ENCODE measurements around the gene PLEKHH2. TPM values are rescaled to one million over a fixed set of nuclear protein-coding genes. Genes with fewer than 3 reads are reported as not detected.
"Not testable (repeated sequence)": the region's sequence is repeated elsewhere in the genome, so short reads cannot be mapped to it uniquely, and the experiment has no call there.

PLEKHH2 gene
- total RNA-seq: 5.2 TPM
- long read RNA-seq, partial matches to known transcripts: 1 of 1 reads
- long read RNA-seq, other reads (novel, unspliced or antisense): 0 of 1 reads

DNA sequence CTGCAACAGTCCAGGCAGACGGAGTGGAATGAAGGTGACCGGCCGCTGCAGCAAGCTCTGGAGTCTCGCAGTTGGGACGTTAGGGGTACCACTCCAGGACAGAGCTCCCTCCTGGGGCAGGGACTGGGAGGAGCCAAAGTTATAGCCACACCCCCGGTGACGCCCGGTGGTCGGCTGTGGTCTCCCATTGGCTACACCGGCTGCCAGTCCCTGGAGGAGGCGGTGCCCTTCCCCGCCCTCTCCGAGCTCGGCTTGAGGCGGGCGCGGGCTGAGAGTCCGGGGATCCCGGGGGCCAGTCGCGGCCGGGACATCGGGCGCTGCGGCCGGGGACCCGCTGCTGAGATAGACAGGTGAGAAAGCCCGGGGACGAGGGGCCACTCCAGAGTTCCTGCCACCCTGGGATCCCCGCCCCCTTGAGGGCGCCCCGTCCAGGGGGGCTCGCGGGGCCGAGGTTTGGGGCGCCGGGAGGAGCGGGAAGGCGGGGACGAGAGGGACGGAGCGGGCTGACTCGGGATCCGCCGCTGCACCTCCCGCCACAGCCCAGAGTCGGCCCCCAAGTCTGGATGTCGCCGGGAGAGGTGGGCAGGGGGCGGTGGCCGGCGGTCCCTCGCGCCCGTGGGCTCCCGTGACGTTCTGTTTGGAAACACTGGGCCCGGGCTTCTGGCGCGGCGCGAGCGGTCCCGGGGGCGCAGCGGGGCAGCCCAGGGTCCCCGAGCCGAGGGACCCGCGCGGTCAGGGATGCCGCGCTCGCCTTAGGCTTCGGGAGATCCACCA lies at the start of gene PLEKHH2:
Gene PLEKHH2, plus strand, starts transcription at position 231 of the 774 bp plus-strand sequence. CDS start 7,414 bp downstream, outside the sequence.
- peak; percentile 93 for DNase-seq (ENCODE audit: low spot score)
- intact Hi-C loops (cut with DNase I): no loop called here

DNA sequence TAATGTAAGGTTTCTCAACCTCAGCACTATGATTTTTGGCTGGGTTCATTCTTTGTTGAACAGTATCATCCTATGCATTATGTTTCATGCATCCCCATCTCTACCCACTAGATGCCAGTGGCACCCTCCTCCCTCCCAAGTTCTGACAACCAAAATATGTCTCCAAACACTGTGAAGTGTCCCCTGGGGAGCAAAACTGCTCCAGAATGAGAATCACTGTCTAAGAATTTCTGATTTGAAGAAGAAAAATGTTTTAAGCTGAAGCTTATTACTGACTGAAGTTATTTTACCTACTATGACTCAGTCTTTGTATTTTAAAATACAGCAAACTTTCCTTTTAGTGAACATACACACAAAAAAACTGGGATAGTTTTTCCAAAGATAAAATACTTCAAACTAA lies 44.6 kb upstream of the PLEKHH2 start:
- intact Hi-C loops (cut with DNase I): no loop called here
- DNase-seq (ENCODE audit: low spot score): no peak

DNA sequence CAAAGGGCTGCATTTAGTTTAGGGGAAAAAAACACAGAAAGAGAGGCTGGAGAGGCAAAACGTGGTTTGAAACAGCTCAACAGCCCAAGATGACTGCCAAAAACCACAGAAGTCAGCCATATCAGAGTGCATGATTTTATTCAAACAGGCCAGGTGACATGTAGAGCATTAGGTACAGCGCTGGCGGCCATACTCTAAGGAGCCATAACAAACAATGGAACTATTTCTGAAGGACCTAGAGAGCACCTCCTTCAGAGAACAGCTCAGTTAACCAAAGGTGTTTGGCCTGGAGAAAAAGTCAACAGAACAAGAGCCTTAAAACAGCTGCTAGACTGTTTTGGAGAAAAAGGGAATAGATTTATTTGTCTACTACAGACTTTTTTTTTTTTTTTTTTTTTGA lies 43.8 kb upstream of the PLEKHH2 start:
- intact Hi-C loops (cut with DNase I): no loop called here

GRCh38 chr2:43594875-43595274 lies 42.2 kb upstream of the PLEKHH2 start:
- intact Hi-C loops (cut with DNase I): no loop called here
- DNase-seq (ENCODE audit: low spot score): no peak

More for the DNA sequence above, 43.8 kb upstream of the PLEKHH2 start:
- DNase-seq (ENCODE audit: low spot score): no peak

- peak; percentile 98 for DNase-seq (ENCODE audit: low spot score)
- intact Hi-C loops (cut with DNase I): no loop called here
These were observed 41.3 kb upstream of the PLEKHH2 start, which contains the start of gene THADA for GRCh38 chr2:43595603-43596412. TSS of gene THADA (minus strand) at chr2:43596038. CDS start at chr2:43592392, 3,646 bp downstream.

DNA sequence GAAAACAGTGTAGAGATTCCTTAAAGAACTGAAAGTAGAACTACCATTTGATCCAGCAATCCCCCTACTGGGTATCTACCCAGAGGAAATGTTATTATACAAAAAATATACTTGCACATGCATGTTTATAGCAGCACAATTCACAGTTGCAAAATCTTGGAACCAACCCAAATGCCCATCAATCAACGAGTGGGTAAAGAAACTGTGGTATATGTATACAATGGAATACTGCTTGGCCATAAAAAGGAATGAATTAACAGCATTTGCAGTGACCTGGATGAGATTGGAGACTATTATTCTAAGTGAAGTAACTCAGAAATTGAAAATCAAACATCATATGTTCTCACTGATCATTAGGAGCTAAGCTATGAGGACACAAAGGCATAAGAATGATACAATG lies 36.5 kb upstream of the PLEKHH2 start:
- DNase-seq (ENCODE audit: low spot score); intact Hi-C loops (cut with DNase I): not testable (repeated sequence)

DNA sequence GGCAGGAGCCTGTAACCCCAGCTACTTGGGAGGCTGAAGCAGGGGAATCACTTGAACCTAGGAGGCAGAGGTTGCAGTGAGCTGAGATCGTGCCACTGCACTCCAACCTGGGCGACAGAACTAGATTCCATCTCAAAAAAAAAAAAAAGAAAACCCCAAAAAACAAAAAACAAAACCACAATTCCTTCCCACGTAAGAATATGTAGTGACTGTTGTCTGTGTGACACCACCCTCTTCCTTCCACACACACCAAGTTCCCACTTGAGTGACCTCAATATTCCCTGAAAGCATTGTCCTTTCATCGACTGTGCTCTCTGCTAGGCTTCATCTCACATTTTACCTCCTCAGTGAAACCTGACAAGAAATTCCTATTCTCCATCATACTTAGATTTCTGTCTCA lies 32.4 kb upstream of the PLEKHH2 start:
- intact Hi-C loops (cut with DNase I): loop anchor here (5.0 kb wide), 1 partner anchor 777 kb away; no protein-coding TSS in a partner anchor
- no peak for DNase-seq (ENCODE audit: low spot score)

DNA sequence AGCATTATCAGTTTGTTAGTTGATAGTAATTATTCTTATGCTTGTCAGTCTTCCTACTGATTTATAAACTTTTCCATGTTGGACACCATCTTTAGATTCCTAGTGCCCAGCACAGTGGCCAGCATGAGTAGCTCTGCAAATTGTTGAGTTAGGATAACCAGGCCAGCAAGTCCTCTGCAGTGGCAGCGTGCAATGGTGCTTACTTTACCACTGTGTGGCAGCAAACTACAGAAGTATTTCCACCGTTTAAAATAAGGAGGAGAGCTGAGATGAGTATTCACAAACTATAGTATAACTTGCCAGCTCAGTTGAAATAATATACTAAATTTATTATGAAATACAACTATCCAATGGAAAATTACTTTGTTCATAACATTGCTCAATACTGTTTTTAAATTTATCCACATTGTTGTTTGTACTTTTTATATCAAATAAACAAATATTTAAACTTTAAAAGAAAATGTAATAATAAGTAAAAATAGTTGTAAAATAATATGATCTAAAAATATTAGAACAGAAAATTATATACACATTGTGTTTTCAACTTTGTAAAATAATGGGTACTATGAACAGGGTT lies 31.9 kb upstream of the PLEKHH2 start:
- no peak for DNase-seq (ENCODE audit: low spot score)
- intact Hi-C loops (cut with DNase I): loop anchor here (5.0 kb wide), 1 partner anchor 778 kb away; no protein-coding TSS in a partner anchor

GRCh38 chr2:43605851-43606250 lies 31.2 kb upstream of the PLEKHH2 start:
- DNase-seq (ENCODE audit: low spot score): no peak
- intact Hi-C loops (cut with DNase I): loop anchor here (5.0 kb wide), 1 partner anchor 779 kb away; no protein-coding TSS in a partner anchor

- intact Hi-C loops (cut with DNase I): loop anchor here (5.0 kb wide), 1 partner anchor 782 kb away; no protein-coding TSS in a partner anchor
- DNase-seq (ENCODE audit: low spot score): no peak
These were observed 27.7 kb upstream of the PLEKHH2 start for GRCh38 chr2:43609290-43609918.

DNA sequence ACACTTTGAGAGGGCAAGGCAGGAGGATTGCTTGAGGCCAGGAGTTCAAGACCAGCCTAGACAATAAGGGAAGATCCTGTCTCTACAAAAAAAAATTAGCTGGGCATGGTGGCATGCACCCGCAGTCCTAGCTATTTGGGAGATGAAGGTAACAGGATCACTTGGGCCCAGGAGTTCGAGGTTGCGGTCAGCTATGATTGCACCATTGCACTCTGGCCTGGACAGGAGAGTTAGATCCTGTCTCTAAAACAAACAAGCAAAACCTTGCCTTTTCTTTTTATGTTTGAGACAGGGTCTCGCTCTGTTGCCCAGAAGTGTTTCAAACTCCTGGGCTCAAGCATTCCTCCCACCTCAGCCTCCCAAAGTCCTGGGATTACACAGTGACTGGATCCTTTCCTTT lies 26.7 kb upstream of the PLEKHH2 start:
- no peak for DNase-seq (ENCODE audit: low spot score)
- intact Hi-C loops (cut with DNase I): loop anchor here (5.0 to 10.0 kb wide), 2 partner anchors 162 to 264 kb away; partner anchors contain the start of gene DYNC2LI1

DNA sequence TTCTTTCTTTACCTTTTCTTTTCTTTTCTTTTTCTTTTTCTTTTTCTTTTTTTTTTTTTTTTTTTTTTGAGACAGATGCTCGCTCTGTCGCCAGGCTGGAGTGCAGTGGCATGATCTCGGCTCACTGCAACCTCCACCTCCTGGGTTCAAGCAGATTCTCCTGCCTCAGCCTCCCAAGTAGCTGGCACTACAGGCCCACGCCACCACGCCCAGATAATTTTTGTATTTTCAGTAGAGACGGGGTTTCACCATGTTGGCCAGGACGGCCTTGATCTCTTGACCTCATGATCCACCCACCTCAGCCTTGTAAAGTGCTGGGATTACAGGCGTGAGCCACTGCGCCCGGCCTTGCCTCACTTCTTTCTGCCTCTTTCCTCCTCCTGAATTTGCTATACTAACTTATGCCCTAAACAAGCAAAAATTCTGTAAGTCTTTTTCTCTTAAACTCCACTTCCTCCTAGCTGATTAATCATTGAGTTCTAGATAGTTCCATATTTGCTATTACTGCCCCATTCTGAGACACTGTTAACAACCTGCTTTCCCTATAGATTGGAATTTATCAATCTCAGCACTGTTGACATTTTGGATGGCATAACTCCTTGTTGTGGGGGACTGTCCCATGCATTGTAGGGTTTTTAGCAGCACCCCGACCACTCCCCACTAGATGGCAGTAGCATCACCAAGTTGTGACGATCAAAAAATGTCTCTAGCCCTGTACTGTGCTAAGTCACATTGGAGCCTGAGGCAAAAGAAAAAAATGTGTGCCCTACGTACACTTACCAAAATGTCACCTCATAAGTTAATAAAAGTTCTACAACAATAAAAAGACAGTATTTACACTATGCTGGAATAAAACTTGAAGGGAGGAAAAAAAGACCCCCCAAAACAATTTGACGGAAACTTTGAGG lies 24.8 kb upstream of the PLEKHH2 start:
- DNase-seq (ENCODE audit: low spot score): no peak
- intact Hi-C loops (cut with DNase I): loop anchor here (5.0 to 10.0 kb wide), 2 partner anchors 160 to 263 kb away; partner anchors contain the start of gene DYNC2LI1

DNA sequence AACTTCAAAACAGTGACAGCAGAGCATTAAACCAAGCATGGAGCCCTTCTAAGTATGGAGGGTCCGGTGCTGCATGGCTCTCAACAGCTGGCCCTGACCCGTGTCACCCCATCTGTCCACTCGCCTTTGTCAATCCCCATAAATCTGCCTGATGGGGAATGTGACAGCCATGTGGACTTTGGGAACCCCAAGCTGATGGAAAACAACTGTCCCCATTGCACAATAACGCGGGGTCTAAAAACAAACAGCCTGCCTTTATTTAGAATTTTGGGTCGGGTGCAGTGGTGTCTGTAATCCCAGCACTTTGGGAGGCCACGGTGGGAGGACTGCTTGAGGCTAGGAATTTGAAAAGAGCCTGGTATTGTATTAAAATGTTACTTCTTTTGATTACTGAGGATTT lies 24.1 kb upstream of the PLEKHH2 start:
- intact Hi-C loops (cut with DNase I): loop anchor here (5.0 to 10.0 kb wide), 2 partner anchors 159 to 262 kb away; partner anchors contain the start of gene DYNC2LI1

DNA sequence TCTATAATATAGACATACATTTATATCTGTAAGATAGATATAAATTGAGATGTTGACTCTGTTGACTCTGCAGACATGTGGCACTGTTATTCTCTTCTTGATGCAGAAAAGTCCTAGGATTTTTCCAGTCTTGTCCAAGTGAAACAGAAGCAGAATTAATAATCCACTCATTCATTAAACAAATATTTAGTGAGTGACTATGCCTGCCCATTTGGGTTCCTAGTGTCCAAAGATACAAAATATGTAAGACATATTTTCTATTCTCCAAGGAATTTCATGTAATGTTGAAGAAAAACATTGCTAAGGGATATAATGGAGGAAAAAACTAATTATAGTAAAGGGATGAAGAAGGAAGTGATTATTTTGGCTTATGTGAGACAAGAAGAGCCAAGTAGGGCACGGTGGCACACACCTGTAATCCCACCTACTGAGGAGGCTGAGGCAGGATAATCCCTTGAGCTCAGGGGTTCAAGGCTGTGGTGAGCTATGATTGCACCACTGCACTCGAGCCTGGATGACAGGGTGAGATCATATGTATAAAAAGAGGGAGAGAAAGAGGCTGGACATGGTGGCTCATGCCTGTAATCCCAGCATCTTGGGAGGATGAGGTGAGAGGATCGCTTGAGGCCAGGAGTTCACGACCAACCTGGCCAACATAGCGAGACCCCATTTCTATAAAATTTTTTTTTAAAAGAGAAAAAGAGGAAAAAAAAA lies 19.9 kb upstream of the PLEKHH2 start:
- DNase-seq (ENCODE audit: low spot score): no peak
- intact Hi-C loops (cut with DNase I): loop anchor here (10.0 kb wide), 1 partner anchor 258 kb away; no protein-coding TSS in a partner anchor

More for the DNA sequence above, 24.1 kb upstream of the PLEKHH2 start:
- no peak for DNase-seq (ENCODE audit: low spot score)

DNA sequence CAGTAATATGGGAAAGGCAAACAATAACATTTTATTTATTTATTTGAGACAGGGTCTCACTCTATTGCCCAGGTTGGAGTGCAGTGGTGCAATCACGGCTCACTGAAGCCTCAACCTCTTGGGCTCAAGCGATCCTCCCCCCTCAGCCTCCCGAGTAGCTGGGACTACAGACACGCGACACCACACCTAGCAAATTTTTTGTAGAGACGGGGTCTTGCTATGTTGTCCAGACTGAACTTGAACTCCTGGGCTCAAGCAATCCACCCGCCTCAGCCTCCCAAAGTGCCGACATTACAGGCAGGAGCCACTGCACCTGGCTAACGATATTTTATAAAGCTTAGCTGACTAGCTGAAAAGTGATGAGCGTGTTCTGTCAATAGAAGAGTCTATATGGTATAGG lies 17.5 kb upstream of the PLEKHH2 start:
- DNase-seq (ENCODE audit: low spot score): no peak
- intact Hi-C loops (cut with DNase I): loop anchor here (10.0 kb wide), 1 partner anchor 255 kb away; no protein-coding TSS in a partner anchor

DNA sequence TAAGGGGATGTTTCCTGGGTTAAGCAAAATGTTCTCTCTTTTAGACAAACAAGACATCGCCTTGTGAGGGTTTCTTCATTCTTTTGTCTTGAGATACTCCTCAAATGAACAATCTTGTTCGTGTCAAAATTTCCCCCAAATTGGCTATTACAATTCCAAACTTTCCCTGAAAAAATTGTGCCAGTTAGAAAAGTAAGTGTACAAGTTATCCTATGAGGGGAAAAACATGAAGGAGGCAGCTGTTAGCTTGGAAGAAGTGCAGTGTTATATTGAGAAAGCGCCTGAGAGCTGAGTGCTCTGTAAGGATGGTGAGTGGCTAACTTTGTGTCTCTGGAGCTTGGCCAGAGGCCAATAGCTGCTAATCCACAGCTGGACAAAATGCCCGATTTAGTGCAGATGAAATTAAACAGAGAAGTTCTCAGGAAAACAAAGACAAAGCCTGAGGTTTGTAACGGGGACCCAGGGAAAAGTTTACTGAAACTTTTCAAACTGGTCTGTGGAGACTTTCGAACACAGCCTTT lies 14.1 kb upstream of the PLEKHH2 start:
- intact Hi-C loops (cut with DNase I): no loop called here
- DNase-seq (ENCODE audit: low spot score): no peak
